HL-60 (cell line): Measurements from ENCODE around the gene INPP5K.
"Not testable (repeated sequence)": the region's sequence is repeated elsewhere in the genome, so short reads cannot be mapped to it uniquely, and the experiment has no call there.

Source experiments
- DNase-seq, 2 experiments: peaks; one replicate each; pipeline ENCODE4 v3.0.0-alpha.2; 2010 to 2020; ENCODE audit warnings: low read depth in 1 of 2, low spot score in 1 of 2
- H3K27ac ChIP-seq: fragments of 250-450 bp; sonication (Bioruptor Pico); replicated peaks from 2 replicates; pipeline ENCODE4 v1.5.1; 2020; ENCODE audit warnings: mild to moderate bottlenecking, moderate library complexity
- H3K27me3 ChIP-seq: fragments of 250-450 bp; sonication (Bioruptor Pico); 2 replicates; pipeline ENCODE4 v1.5.1; 2021; ENCODE audit warnings: mild to moderate bottlenecking, moderate library complexity; ENCODE audit not compliant: insufficient read depth, poor library complexity, severe bottlenecking
- H3K4me3 ChIP-seq: replicated peaks from 2 replicates; pipeline ENCODE4 v1.5.1; 2011; ENCODE audit warnings: mild to moderate bottlenecking, control low read depth, low read length; ENCODE audit not compliant: insufficient read depth
- CTCF ChIP-seq: IDR thresholded peaks from one replicate; pipeline ENCODE4 v1.5.1; 2011; ENCODE audit warnings: low read length, control low read depth, inconsistent platforms; ENCODE audit not compliant: insufficient read depth
- GABPA ChIP-seq: IDR thresholded peaks from 2 replicates; pipeline ENCODE4 v1.6.1; 2012; ENCODE audit warnings: low read depth
- POLR2AphosphoS5 ChIP-seq: IDR thresholded peaks from 2 replicates; pipeline ENCODE4 v1.6.1; 2012; ENCODE audit warnings: low read depth
- REST ChIP-seq: IDR thresholded peaks from 2 replicates; pipeline ENCODE4 v1.6.1; 2012; ENCODE audit warnings: low read depth; ENCODE audit not compliant: insufficient replicate concordance
- SPI1 ChIP-seq: IDR thresholded peaks from 2 replicates; pipeline ENCODE4 v1.6.1; 2012; ENCODE audit warnings: low read depth, mild to moderate bottlenecking, borderline replicate concordance

The INPP5K gene

GRCh38 chr17:1449412-1449967, 66.9 kb downstream of the INPP5K start:
- H3K4me3 ChIP-seq, result no peak overlapping the region
- DNase-seq, result no peak
- no peak for TF ChIP-seq POLR2AphosphoS5
- H3K27ac ChIP-seq, result no peak overlapping the region
- H3K27me3 ChIP-seq, result no peaks in the 10 kb centered on the region

- no peak for TF ChIP-seq POLR2AphosphoS5
- DNase-seq, result no peak
- no peak overlapping the region for H3K4me3 ChIP-seq
- no peaks in the 10 kb centered on the region for H3K27me3 ChIP-seq
- H3K27ac ChIP-seq, result no peak overlapping the region
These were observed 69.4 kb downstream of the INPP5K start for GRCh38 chr17:1447052-1447451.

GRCh38 chr17:1446201-1446600, 70.2 kb downstream of the INPP5K start:
- no peak for DNase-seq
- Histone ChIP-seq H3K4me3 (no peak overlapping the region), H3K27me3 (no peaks in the 10 kb centered on the region), H3K27ac (no peak overlapping the region)
- no peak for TF ChIP-seq SPI1
- no peak for TF ChIP-seq GABPA
- no peak for TF ChIP-seq POLR2AphosphoS5
- no peak for TF ChIP-seq REST
- TF ChIP-seq CTCF, result no peak

GRCh38 chr17:1445695-1446094, 70.7 kb downstream of the INPP5K start:
- not testable (repeated sequence) for H3K27ac ChIP-seq, H3K4me3 ChIP-seq, H3K27me3 ChIP-seq, DNase-seq
